ENCODE data around the gene CHAF1B. TPM values are rescaled to one million over a fixed set of nuclear protein-coding genes. Genes with fewer than 3 reads are reported as not detected.

The CHAF1B gene
- total RNA-seq, 1 experiment from 2014 or later: 20.7 TPM

DNA sequence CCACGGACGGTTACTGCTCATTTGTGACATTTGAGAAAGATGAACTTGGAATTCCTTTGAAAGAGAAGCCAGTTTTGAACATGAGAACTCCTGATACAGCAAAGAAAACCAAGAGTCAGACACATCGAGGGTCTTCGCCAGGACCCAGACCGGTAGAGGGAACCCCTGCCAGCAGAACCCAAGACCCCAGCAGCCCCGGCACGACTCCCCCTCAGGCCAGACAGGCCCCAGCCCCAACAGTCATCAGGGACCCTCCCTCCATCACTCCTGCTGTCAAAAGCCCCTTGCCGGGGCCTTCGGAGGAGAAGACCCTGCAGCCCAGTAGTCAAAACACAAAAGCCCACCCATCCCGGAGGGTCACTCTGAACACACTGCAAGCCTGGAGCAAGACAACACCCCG is 27.7 kb downstream of the CHAF1B start:
- no peak overlapping the region for H3K27ac Mint-ChIP-seq
- TF ChIP-seq, protein P1, sequence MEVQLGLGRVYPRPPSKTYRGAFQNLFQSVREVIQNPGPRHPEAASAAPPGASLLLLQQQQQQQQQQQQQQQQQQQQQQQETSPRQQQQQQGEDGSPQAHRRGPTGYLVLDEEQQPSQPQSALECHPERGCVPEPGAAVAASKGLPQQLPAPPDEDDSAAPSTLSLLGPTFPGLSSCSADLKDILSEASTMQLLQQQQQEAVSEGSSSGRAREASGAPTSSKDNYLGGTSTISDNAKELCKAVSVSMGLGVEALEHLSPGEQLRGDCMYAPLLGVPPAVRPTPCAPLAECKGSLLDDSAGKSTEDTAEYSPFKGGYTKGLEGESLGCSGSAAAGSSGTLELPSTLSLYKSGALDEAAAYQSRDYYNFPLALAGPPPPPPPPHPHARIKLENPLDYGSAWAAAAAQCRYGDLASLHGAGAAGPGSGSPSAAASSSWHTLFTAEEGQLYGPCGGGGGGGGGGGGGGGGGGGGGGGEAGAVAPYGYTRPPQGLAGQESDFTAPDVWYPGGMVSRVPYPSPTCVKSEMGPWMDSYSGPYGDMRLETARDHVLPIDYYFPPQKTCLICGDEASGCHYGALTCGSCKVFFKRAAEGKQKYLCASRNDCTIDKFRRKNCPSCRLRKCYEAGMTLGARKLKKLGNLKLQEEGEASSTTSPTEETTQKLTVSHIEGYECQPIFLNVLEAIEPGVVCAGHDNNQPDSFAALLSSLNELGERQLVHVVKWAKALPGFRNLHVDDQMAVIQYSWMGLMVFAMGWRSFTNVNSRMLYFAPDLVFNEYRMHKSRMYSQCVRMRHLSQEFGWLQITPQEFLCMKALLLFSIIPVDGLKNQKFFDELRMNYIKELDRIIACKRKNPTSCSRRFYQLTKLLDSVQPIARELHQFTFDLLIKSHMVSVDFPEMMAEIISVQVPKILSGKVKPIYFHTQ (CRISPR knock-in tag; IDR thresholded peaks at IDR 0.05): no peak
- TF ChIP-seq FOXK1 (CRISPR knock-in tag; IDR thresholded peaks at IDR 0.05) (no peak), ZNF219 (CRISPR knock-in tag; IDR thresholded peaks at IDR 0.05; ENCODE audit: borderline replicate concordance) (no peak), CREB1 (CRISPR knock-in tag; IDR thresholded peaks at IDR 0.05) (no peak), JAZF1 (CRISPR knock-in tag; IDR thresholded peaks at IDR 0.05) (no peak), IRF2 (CRISPR knock-in tag; IDR thresholded peaks at IDR 0.05; ENCODE audit: borderline replicate concordance, low read depth) (no peak), HMGA2 (CRISPR knock-in tag; IDR thresholded peaks at IDR 0.05) (no peak), ZNF671 (CRISPR knock-in tag; IDR thresholded peaks at IDR 0.05) (no peak), CBFB (CRISPR knock-in tag; IDR thresholded peaks at IDR 0.05; ENCODE audit: low read depth) (no peak), GABPB1 (CRISPR knock-in tag; IDR thresholded peaks at IDR 0.05) (no peak), ZNF423 (CRISPR knock-in tag; IDR thresholded peaks at IDR 0.05) (no peak)
- TF ChIP-seq, protein P2, sequence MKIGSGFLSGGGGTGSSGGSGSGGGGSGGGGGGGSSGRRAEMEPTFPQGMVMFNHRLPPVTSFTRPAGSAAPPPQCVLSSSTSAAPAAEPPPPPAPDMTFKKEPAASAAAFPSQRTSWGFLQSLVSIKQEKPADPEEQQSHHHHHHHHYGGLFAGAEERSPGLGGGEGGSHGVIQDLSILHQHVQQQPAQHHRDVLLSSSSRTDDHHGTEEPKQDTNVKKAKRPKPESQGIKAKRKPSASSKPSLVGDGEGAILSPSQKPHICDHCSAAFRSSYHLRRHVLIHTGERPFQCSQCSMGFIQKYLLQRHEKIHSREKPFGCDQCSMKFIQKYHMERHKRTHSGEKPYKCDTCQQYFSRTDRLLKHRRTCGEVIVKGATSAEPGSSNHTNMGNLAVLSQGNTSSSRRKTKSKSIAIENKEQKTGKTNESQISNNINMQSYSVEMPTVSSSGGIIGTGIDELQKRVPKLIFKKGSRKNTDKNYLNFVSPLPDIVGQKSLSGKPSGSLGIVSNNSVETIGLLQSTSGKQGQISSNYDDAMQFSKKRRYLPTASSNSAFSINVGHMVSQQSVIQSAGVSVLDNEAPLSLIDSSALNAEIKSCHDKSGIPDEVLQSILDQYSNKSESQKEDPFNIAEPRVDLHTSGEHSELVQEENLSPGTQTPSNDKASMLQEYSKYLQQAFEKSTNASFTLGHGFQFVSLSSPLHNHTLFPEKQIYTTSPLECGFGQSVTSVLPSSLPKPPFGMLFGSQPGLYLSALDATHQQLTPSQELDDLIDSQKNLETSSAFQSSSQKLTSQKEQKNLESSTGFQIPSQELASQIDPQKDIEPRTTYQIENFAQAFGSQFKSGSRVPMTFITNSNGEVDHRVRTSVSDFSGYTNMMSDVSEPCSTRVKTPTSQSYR (CRISPR knock-in tag; IDR thresholded peaks at IDR 0.05): no peak
- TF ChIP-seq, protein P3, sequence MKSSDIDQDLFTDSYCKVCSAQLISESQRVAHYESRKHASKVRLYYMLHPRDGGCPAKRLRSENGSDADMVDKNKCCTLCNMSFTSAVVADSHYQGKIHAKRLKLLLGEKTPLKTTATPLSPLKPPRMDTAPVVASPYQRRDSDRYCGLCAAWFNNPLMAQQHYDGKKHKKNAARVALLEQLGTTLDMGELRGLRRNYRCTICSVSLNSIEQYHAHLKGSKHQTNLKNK (CRISPR knock-in tag; IDR thresholded peaks at IDR 0.05): no peak
- TF ChIP-seq, protein P4, sequence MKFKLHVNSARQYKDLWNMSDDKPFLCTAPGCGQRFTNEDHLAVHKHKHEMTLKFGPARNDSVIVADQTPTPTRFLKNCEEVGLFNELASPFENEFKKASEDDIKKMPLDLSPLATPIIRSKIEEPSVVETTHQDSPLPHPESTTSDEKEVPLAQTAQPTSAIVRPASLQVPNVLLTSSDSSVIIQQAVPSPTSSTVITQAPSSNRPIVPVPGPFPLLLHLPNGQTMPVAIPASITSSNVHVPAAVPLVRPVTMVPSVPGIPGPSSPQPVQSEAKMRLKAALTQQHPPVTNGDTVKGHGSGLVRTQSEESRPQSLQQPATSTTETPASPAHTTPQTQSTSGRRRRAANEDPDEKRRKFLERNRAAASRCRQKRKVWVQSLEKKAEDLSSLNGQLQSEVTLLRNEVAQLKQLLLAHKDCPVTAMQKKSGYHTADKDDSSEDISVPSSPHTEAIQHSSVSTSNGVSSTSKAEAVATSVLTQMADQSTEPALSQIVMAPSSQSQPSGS (CRISPR knock-in tag; IDR thresholded peaks at IDR 0.05; ENCODE audit: borderline replicate concordance, low read depth): no peak
- TF ChIP-seq, protein P5, sequence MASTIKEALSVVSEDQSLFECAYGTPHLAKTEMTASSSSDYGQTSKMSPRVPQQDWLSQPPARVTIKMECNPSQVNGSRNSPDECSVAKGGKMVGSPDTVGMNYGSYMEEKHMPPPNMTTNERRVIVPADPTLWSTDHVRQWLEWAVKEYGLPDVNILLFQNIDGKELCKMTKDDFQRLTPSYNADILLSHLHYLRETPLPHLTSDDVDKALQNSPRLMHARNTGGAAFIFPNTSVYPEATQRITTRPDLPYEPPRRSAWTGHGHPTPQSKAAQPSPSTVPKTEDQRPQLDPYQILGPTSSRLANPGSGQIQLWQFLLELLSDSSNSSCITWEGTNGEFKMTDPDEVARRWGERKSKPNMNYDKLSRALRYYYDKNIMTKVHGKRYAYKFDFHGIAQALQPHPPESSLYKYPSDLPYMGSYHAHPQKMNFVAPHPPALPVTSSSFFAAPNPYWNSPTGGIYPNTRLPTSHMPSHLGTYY (CRISPR knock-in tag; IDR thresholded peaks at IDR 0.05): no peak
- TF ChIP-seq, protein P6, sequence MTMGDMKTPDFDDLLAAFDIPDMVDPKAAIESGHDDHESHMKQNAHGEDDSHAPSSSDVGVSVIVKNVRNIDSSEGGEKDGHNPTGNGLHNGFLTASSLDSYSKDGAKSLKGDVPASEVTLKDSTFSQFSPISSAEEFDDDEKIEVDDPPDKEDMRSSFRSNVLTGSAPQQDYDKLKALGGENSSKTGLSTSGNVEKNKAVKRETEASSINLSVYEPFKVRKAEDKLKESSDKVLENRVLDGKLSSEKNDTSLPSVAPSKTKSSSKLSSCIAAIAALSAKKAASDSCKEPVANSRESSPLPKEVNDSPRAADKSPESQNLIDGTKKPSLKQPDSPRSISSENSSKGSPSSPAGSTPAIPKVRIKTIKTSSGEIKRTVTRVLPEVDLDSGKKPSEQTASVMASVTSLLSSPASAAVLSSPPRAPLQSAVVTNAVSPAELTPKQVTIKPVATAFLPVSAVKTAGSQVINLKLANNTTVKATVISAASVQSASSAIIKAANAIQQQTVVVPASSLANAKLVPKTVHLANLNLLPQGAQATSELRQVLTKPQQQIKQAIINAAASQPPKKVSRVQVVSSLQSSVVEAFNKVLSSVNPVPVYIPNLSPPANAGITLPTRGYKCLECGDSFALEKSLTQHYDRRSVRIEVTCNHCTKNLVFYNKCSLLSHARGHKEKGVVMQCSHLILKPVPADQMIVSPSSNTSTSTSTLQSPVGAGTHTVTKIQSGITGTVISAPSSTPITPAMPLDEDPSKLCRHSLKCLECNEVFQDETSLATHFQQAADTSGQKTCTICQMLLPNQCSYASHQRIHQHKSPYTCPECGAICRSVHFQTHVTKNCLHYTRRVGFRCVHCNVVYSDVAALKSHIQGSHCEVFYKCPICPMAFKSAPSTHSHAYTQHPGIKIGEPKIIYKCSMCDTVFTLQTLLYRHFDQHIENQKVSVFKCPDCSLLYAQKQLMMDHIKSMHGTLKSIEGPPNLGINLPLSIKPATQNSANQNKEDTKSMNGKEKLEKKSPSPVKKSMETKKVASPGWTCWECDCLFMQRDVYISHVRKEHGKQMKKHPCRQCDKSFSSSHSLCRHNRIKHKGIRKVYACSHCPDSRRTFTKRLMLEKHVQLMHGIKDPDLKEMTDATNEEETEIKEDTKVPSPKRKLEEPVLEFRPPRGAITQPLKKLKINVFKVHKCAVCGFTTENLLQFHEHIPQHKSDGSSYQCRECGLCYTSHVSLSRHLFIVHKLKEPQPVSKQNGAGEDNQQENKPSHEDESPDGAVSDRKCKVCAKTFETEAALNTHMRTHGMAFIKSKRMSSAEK (CRISPR knock-in tag; IDR thresholded peaks at IDR 0.05; ENCODE audit: borderline replicate concordance): no peak
- TF ChIP-seq, protein P7, sequence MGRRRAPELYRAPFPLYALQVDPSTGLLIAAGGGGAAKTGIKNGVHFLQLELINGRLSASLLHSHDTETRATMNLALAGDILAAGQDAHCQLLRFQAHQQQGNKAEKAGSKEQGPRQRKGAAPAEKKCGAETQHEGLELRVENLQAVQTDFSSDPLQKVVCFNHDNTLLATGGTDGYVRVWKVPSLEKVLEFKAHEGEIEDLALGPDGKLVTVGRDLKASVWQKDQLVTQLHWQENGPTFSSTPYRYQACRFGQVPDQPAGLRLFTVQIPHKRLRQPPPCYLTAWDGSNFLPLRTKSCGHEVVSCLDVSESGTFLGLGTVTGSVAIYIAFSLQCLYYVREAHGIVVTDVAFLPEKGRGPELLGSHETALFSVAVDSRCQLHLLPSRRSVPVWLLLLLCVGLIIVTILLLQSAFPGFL (CRISPR knock-in tag; IDR thresholded peaks at IDR 0.05; ENCODE audit: borderline replicate concordance): no peak
- TF ChIP-seq, protein P8, sequence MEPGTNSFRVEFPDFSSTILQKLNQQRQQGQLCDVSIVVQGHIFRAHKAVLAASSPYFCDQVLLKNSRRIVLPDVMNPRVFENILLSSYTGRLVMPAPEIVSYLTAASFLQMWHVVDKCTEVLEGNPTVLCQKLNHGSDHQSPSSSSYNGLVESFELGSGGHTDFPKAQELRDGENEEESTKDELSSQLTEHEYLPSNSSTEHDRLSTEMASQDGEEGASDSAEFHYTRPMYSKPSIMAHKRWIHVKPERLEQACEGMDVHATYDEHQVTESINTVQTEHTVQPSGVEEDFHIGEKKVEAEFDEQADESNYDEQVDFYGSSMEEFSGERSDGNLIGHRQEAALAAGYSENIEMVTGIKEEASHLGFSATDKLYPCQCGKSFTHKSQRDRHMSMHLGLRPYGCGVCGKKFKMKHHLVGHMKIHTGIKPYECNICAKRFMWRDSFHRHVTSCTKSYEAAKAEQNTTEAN (CRISPR knock-in tag; IDR thresholded peaks at IDR 0.05): no peak
- TF ChIP-seq, protein P9, sequence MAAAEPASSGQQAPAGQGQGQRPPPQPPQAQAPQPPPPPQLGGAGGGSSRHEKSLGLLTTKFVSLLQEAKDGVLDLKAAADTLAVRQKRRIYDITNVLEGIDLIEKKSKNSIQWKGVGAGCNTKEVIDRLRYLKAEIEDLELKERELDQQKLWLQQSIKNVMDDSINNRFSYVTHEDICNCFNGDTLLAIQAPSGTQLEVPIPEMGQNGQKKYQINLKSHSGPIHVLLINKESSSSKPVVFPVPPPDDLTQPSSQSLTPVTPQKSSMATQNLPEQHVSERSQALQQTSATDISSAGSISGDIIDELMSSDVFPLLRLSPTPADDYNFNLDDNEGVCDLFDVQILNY (CRISPR knock-in tag; IDR thresholded peaks at IDR 0.05): no peak
- no peak for DNase-seq (ENCODE audit: low spot score)
- H3K36me3 Mint-ChIP-seq: peaks cover 48% of the 10 kb centered on the region
- no peaks in the 10 kb centered on the region for H3K9me3 Mint-ChIP-seq
- CTCF ChIA-PET: no interaction called here
- H3K27me3 Mint-ChIP-seq (ENCODE audit: low read depth): no peaks in the 10 kb centered on the region
- POLR2A ChIA-PET: no interaction called here
- no peak for ATAC-seq
- peaks cover 12% of the 10 kb centered on the region for H3K4me1 Mint-ChIP-seq
- H3K4me3 Mint-ChIP-seq: no peak overlapping the region

Data from WTC11 (cell line).